HuH-7.5 (cell line): Measurements from ENCODE around the gene KRTAP9-7.

Source experiments
- DNase-seq: peaks from one replicate; pipeline ENCODE4 v3.0.0; 2011; ENCODE audit warnings: low spot score

Gene KRTAP9-7

GRCh38 chr17:41322094-41322902 lies 46.8 kb downstream of the KRTAP9-7 start:
- DNase-seq, result no peak

- no peak for DNase-seq
Measured at GRCh38 chr17:41322903-41323895, 47.7 kb downstream of the KRTAP9-7 start.

GRCh38 chr17:41324180-41325075 lies 48.9 kb downstream of the KRTAP9-7 start:
- DNase-seq, result peak; percentile 23

- DNase-seq, result no peak
Measured at GRCh38 chr17:41325126-41325525, 49.6 kb downstream of the KRTAP9-7 start.

- DNase-seq, result no peak
Measured at GRCh38 chr17:41325611-41326010, 50.1 kb downstream of the KRTAP9-7 start.
